Hepatocyte (in vitro differentiated cells): ENCODE measurements around the gene TLR1.

Experiments used
- CTCF ChIP-seq: fragments of 200-600 bp; sonication (generic); IDR thresholded peaks from 2 replicates; pipeline ENCODE4 v1.5.1; 2016; ENCODE audit warnings: antibody characterized with exemption, mild to moderate bottlenecking; ENCODE audit not compliant: poor library complexity
- EZH2 ChIP-seq: fragments of 200-600 bp; sonication (generic); IDR thresholded peaks from 2 replicates; pipeline ENCODE4 v1.6.1; 2016; ENCODE audit warnings: antibody characterized with exemption, mild to moderate bottlenecking, borderline replicate concordance
- EZH2phosphoT487 ChIP-seq: fragments of 200-600 bp; sonication (generic); IDR thresholded peaks from one replicate; pipeline ENCODE4 v1.6.1; 2018; ENCODE audit warnings: antibody characterized with exemption, mild to moderate bottlenecking, low read depth, moderate library complexity; ENCODE audit not compliant: unreplicated experiment, severe bottlenecking

- TF ChIP-seq CTCF = no peak
- TF ChIP-seq EZH2 = no peak
- TF ChIP-seq EZH2phosphoT487 = no peak
Measured at GRCh38 chr4:38795087-38795486, 9.5 kb downstream of the TLR1 start.
